Body of pancreas (tissue), 4 donors: ENCODE data around the gene PPP2R5C.

ENCODE experiments used
- POLR2A ChIP-seq, 3 donors: fragments of 450-650 bp; IDR thresholded peaks; one replicate each; pipeline ENCODE4 v1.6.1; 2016; ENCODE audit warnings: antibody characterized with exemption in 3 of 3, mild to moderate bottlenecking in 2 of 3
- TF ChIP-seq, protein P1 (sequence below), 7 experiments: fragments of 450-650 bp in 4 of 7; fragments of 200-600 bp in 3 of 7; sonication (generic) in 3 of 7; IDR thresholded peaks; one replicate each; pipeline ENCODE4 v1.5.1; 2016 to 2019; ENCODE audit warnings: antibody characterized with exemption in 7 of 7

DNA sequence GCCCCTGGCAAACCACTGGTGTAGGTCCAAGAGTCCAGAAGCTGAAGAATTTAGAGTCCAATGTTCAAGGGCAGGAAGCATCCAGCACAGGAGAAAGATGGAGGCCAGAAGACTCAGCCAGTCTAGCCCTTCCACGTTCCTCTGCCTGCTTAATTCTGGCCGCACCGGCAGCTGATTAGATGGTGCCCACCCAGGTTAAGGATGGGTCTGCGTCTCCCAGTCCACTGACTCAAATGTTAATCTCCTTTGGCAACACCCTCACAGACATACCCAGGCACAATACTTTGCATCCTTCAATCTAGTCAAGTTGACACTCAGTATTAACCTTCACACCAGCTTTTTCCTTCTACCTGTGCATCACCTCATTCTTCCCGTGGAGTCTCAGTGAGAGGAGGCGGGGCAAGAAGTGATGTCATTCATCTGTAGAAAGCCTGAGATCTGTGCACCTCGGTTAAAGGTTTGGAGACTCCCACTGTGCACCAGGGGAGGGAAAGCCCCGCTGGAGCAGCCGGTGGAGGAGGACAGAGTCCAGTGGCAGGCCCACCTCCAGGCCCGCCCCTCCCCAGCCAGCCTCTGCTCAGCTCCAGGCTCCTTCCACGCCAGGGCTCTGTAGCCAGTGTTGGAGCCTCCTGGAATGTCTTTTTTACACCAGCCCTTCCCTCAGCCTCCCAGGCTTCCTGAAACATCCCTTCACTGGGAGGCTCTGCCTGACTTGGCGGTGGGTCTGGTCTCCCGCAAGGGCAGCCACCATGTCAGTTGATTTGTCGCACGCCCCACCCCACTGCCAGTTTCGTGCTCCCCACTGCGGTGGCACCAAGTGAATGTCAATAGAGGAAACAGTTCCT, 122.8 kb downstream of the PPP2R5C start:
- TF ChIP-seq, protein P1, sequence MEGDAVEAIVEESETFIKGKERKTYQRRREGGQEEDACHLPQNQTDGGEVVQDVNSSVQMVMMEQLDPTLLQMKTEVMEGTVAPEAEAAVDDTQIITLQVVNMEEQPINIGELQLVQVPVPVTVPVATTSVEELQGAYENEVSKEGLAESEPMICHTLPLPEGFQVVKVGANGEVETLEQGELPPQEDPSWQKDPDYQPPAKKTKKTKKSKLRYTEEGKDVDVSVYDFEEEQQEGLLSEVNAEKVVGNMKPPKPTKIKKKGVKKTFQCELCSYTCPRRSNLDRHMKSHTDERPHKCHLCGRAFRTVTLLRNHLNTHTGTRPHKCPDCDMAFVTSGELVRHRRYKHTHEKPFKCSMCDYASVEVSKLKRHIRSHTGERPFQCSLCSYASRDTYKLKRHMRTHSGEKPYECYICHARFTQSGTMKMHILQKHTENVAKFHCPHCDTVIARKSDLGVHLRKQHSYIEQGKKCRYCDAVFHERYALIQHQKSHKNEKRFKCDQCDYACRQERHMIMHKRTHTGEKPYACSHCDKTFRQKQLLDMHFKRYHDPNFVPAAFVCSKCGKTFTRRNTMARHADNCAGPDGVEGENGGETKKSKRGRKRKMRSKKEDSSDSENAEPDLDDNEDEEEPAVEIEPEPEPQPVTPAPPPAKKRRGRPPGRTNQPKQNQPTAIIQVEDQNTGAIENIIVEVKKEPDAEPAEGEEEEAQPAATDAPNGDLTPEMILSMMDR (IDR thresholded peaks at IDR 0.05): no peak
- no peak for TF ChIP-seq POLR2A (IDR thresholded peaks at IDR 0.05)
